Karpas-422 (cell line): ENCODE data around the gene IGDCC3. TPM values are rescaled to one million over a fixed set of nuclear protein-coding genes. Genes with fewer than 3 reads are reported as not detected.
A peak's percentile ranks its signal among the peaks of the same experiment; 100 is the strongest.

Experiments used
- DNase-seq: peaks from one replicate; pipeline ENCODE4 v3.0.0-alpha.2; 2015
- H2AFZ ChIP-seq: fragments of 200-600 bp; sonication (generic); 2 replicates; pipeline ENCODE4 v1.6.1; 2014; ENCODE audit warnings: antibody characterized with exemption, low read length, mixed read lengths
- H3K27ac ChIP-seq: fragments of 200-600 bp; sonication (generic); 2 replicates; pipeline ENCODE4 v1.5.1; 2014; ENCODE audit warnings: mild to moderate bottlenecking, low read length, moderate library complexity
- H3K27me3 ChIP-seq: fragments of 200-600 bp; sonication (generic); 2 replicates; pipeline ENCODE4 v1.6.1; 2014; ENCODE audit warnings: low read length, mixed read lengths
- H3K36me3 ChIP-seq: fragments of 200-600 bp; sonication (generic); 2 replicates; pipeline ENCODE4 v1.6.1; 2014; ENCODE audit warnings: low read length, mixed read lengths; ENCODE audit not compliant: insufficient read depth
- H3K4me1 ChIP-seq: fragments of 200-600 bp; sonication (generic); 2 replicates; pipeline ENCODE4 v1.6.1; 2014; ENCODE audit warnings: mild to moderate bottlenecking, low read length, mixed read lengths
- H3K4me2 ChIP-seq: fragments of 200-600 bp; sonication (generic); 2 replicates; pipeline ENCODE4 v1.6.1; 2014; ENCODE audit warnings: low read length, low read depth, mild to moderate bottlenecking; ENCODE audit not compliant: poor library complexity, severe bottlenecking
- H3K4me3 ChIP-seq: fragments of 200-600 bp; sonication (generic); 2 replicates; pipeline ENCODE4 v1.5.1; 2014; ENCODE audit warnings: mild to moderate bottlenecking, antibody characterized with exemption, low read length, mixed read lengths
- H3K79me2 ChIP-seq: fragments of 200-600 bp; sonication (generic); 2 replicates; pipeline ENCODE4 v1.6.1; 2014; ENCODE audit warnings: mild to moderate bottlenecking, low read length, mixed read lengths
- H3K9ac ChIP-seq: fragments of 200-600 bp; sonication (generic); 2 replicates; pipeline ENCODE4 v1.6.0; 2014; ENCODE audit warnings: low read length
- H3K9me2 ChIP-seq: fragments of 200-600 bp; sonication (generic), shearing (Covaris generic); replicated peaks from 2 replicates; pipeline ENCODE4 v1.6.0; 2014; ENCODE audit warnings: mild to moderate bottlenecking, low read length, moderate library complexity; ENCODE audit not compliant: insufficient read depth
- H3K9me3 ChIP-seq: fragments of 300-700, 200-600 bp; sonication (generic); 2 replicates; pipeline ENCODE4 v1.6.1; 2014; ENCODE audit warnings: low read length, mixed read lengths
- H4K20me1 ChIP-seq: fragments of 200-600 bp; sonication (generic); 2 replicates; pipeline ENCODE4 v1.6.1; 2014; ENCODE audit warnings: mild to moderate bottlenecking, antibody characterized with exemption, low read length, low read depth; ENCODE audit not compliant: insufficient read depth
- small RNA-seq: library from RNA; depleted of rRNA; stranded (forward); fragments of <200 nt; gene quantifications from one replicate; pipeline ENCODE3, GENCODE V24; 2014
- total RNA-seq: library from RNA; depleted of rRNA; stranded (reverse); fragments of >200 nt; shearing (Covaris generic); gene quantifications from 2 replicates; pipeline ENCODE4 v1.2.3, GENCODE V29; 2014; ENCODE audit warnings: low replicate concordance; rRNA removed

IGDCC3 gene
- total RNA-seq, 1 experiment from 2014 or later, result not detected

GRCh38 chr15:65278480-65278879 lies 99.3 kb downstream of the IGDCC3 start:
- no peak for DNase-seq
- H3K9me3 ChIP-seq, result no peaks in the 10 kb centered on the region
- no peak overlapping the region for H3K4me3 ChIP-seq
- H3K79me2 ChIP-seq, result no peaks in the 10 kb centered on the region
- 0 out of 2 replicates have a peak, but pooled peaks cover 4% of the 10 kb centered on the region for H4K20me1 ChIP-seq
- no peaks in the 10 kb centered on the region for H3K27me3 ChIP-seq
- no peaks in the 10 kb centered on the region for H3K36me3 ChIP-seq
- no peak overlapping the region for H3K4me2 ChIP-seq
- H3K9ac ChIP-seq, result no peak overlapping the region
- H3K27ac ChIP-seq, result no peak overlapping the region
- H3K4me1 ChIP-seq, result peaks cover 1% of the 10 kb centered on the region; the same call in 1 of the 2 replicates
- no peaks in the 10 kb centered on the region for H3K9me2 ChIP-seq
- no peak overlapping the region for H2AFZ ChIP-seq

Small RNA genes within 50 kb of the gene (small RNA-seq; reads per million reads assigned to genes)
- gene RNU5A-1 (688,558 reads per million, percentile 100 among the genes with 10 or more reads in this experiment), gene RNU5B-1 (50,972 reads per million, percentile 100 among the genes with 10 or more reads in this experiment), gene SNORA24B (0.16 reads per million)

Other genes with a start within 250 kb of the IGDCC3 start
- 20.5 and 23.4 TPM in 2 replicates for gene PDCD7, start 244.2 kb downstream of the IGDCC3 start, total RNA-seq
- gene CLPX, start 192.7 kb downstream of the IGDCC3 start, total RNA-seq, result 26.2 and 34.3 TPM in 2 replicates
- gene CILP, start 166.5 kb downstream of the IGDCC3 start, total RNA-seq, result 0.04 TPM in 1 of 2 replicates, not detected in the other
- 7.7 and 8.3 TPM in 2 replicates for gene PARP16, start 91.1 kb downstream of the IGDCC3 start, total RNA-seq
- gene RNU5A-1, start 82.0 kb downstream of the IGDCC3 start, total RNA-seq, result not detected in 2 replicates
- gene RNU5B-1, start 73.3 kb downstream of the IGDCC3 start, total RNA-seq, result not detected in 2 replicates
- 0.18 TPM in 1 of 2 replicates, not detected in the other for gene IGDCC4, start 44.9 kb upstream of the IGDCC3 start, total RNA-seq
- gene DPP8, start 139.7 kb upstream of the IGDCC3 start, total RNA-seq, result 27.2 and 42.0 TPM in 2 replicates
- gene HACD3, start 152.5 kb upstream of the IGDCC3 start, total RNA-seq, result 61.8 and 87.2 TPM in 2 replicates
- 40.1 and 62.9 TPM in 2 replicates for gene INTS14, start 233.1 kb upstream of the IGDCC3 start, total RNA-seq
- gene SLC24A1, start 243.9 kb upstream of the IGDCC3 start, total RNA-seq, result 7.9 and 10.9 TPM in 2 replicates